Stimulated activated CD8-positive, alpha-beta memory T cell treated with anti-CD3 and anti-CD28 coated beads, Interleukin-12 subunit alpha, Interleukin-12 subunit beta, amount 100 ng/mL, for 24 hours (primary cell): ENCODE data around the gene FUT8.
"Not testable (repeated sequence)": the region's sequence is repeated elsewhere in the genome, so short reads cannot be mapped to it uniquely, and the experiment has no call there.

Source experiments
- DNase-seq: peaks from one replicate; pipeline ENCODE4 v3.0.0-alpha.2; 2020; ENCODE audit errors: extremely low read depth

The FUT8 gene

GRCh38 chr14:65618996-65619395, 206.5 kb downstream of the FUT8 start:
- DNase-seq: no peak

- no peak for DNase-seq
Observed at GRCh38 chr14:65620195-65620594, 207.7 kb downstream of the FUT8 start.

- DNase-seq: no peak
Observed at GRCh38 chr14:65622703-65623102, 210.2 kb downstream of the FUT8 start.

- DNase-seq: no peak
Observed at GRCh38 chr14:65623759-65624158, 211.2 kb downstream of the FUT8 start.

- DNase-seq: no peak
Observed at GRCh38 chr14:65627315-65627714, 214.8 kb downstream of the FUT8 start.

- DNase-seq: no peak
Observed at GRCh38 chr14:65628664-65629063, 216.1 kb downstream of the FUT8 start.

- no peak for DNase-seq
Observed at GRCh38 chr14:65631040-65631439, 218.5 kb downstream of the FUT8 start.

- DNase-seq: no peak
Observed at GRCh38 chr14:65632487-65632886, 220.0 kb downstream of the FUT8 start.

- not testable (repeated sequence) for DNase-seq
Observed at GRCh38 chr14:65633666-65634065, 221.1 kb downstream of the FUT8 start.

- DNase-seq: no peak
Observed at GRCh38 chr14:65637780-65638179, 225.2 kb downstream of the FUT8 start.

- DNase-seq: no peak
Observed at GRCh38 chr14:65639216-65639615, 226.7 kb downstream of the FUT8 start.

- no peak for DNase-seq
Observed at GRCh38 chr14:65650826-65651225, 238.3 kb downstream of the FUT8 start.

- DNase-seq: no peak
Observed at GRCh38 chr14:65656554-65656953, 244.0 kb downstream of the FUT8 start.

GRCh38 chr14:65658202-65658601, 245.7 kb downstream of the FUT8 start:
- no peak for DNase-seq

- DNase-seq: no peak
Observed at GRCh38 chr14:65661865-65662264, 249.3 kb downstream of the FUT8 start.

GRCh38 chr14:65664436-65664835, 251.9 kb downstream of the FUT8 start:
- DNase-seq: no peak

GRCh38 chr14:65676361-65677014, 264.0 kb downstream of the FUT8 start:
- DNase-seq: no peak

- no peak for DNase-seq
Observed at GRCh38 chr14:65685572-65685971, 273.0 kb downstream of the FUT8 start.

- no peak for DNase-seq
Observed at GRCh38 chr14:65686761-65687160, 274.2 kb downstream of the FUT8 start.

- no peak for DNase-seq
Observed at GRCh38 chr14:65689070-65689469, 276.5 kb downstream of the FUT8 start.

GRCh38 chr14:65692566-65692965, 280.0 kb downstream of the FUT8 start:
- DNase-seq: not testable (repeated sequence)

GRCh38 chr14:65696801-65697200, 284.3 kb downstream of the FUT8 start:
- no peak for DNase-seq

- DNase-seq: no peak
Observed at GRCh38 chr14:65703521-65703920, 291.0 kb downstream of the FUT8 start.

GRCh38 chr14:65703996-65704395, 291.5 kb downstream of the FUT8 start:
- no peak for DNase-seq
